H9 (cell line): ENCODE results near the gene NET1. TPM values are rescaled to one million over a fixed set of nuclear protein-coding genes. Genes with fewer than 3 reads are reported as not detected.

Source experiments
- DNase-seq: peaks from one replicate; pipeline ENCODE4 v3.0.0-alpha.2; 2017
- H2AFZ ChIP-seq: one replicate; pipeline ENCODE4 v1.6.1; 2013; ENCODE audit warnings: mild to moderate bottlenecking, low read length, control low read depth, moderate library complexity
- H2AK5ac ChIP-seq: 2 replicates; pipeline ENCODE4 v1.6.1; 2013; ENCODE audit warnings: low read length, control low read depth, mixed read lengths; ENCODE audit not compliant: insufficient read length
- H2BK120ac ChIP-seq: one replicate; pipeline ENCODE4 v1.6.1; 2013; ENCODE audit warnings: low read depth, mild to moderate bottlenecking, low read length, control low read depth, inconsistent platforms; ENCODE audit not compliant: poor library complexity, severe bottlenecking
- H2BK12ac ChIP-seq: 2 replicates; pipeline ENCODE4 v1.6.1; 2013; ENCODE audit warnings: low read length, control low read depth, mixed read lengths, low read depth; ENCODE audit not compliant: insufficient read length
- H2BK15ac ChIP-seq: 2 replicates; pipeline ENCODE4 v1.6.1; 2013; ENCODE audit warnings: low read depth, low read length, control low read depth
- H2BK20ac ChIP-seq: one replicate; pipeline ENCODE4 v1.6.1; 2013; ENCODE audit warnings: low read depth, mild to moderate bottlenecking, low read length, control low read depth, inconsistent platforms; ENCODE audit not compliant: poor library complexity, severe bottlenecking
- H2BK5ac ChIP-seq: 2 replicates; pipeline ENCODE4 v1.6.1; 2013; ENCODE audit warnings: low read length, control low read depth, mixed read lengths; ENCODE audit not compliant: insufficient read length
- H3K14ac ChIP-seq: 2 replicates; pipeline ENCODE4 v1.6.1; 2013; ENCODE audit warnings: low read length, control low read depth; ENCODE audit not compliant: insufficient read depth
- H3K18ac ChIP-seq: 2 replicates; pipeline ENCODE4 v1.6.1; 2013; ENCODE audit warnings: low read depth, mild to moderate bottlenecking, mixed read lengths, low read length, control low read depth; ENCODE audit not compliant: insufficient read length
- H3K23ac ChIP-seq: 2 replicates; pipeline ENCODE4 v1.6.1; 2013; ENCODE audit warnings: low read length, control low read depth, mixed read lengths, low read depth; ENCODE audit not compliant: insufficient read length
- H3K23me2 ChIP-seq: 2 replicates; pipeline ENCODE4 v1.6.1; 2013; ENCODE audit warnings: low read depth, mild to moderate bottlenecking, mixed read lengths, low read length, control low read depth; ENCODE audit not compliant: insufficient read length, poor library complexity, severe bottlenecking
- H3K27ac ChIP-seq: 2 replicates; pipeline ENCODE4 v1.5.1; 2013; ENCODE audit warnings: low read length, control low read depth, mixed read lengths, low read depth; ENCODE audit not compliant: insufficient read length
- H3K27me3 ChIP-seq: 2 replicates; pipeline ENCODE4 v1.6.1; 2013; ENCODE audit warnings: low read length, control low read depth, inconsistent platforms; ENCODE audit not compliant: insufficient read depth
- H3K4ac ChIP-seq: 2 replicates; pipeline ENCODE4 v1.6.1; 2013; ENCODE audit warnings: low read depth, mild to moderate bottlenecking, control low read depth, inconsistent platforms, low read length, moderate library complexity
- H3K4me1 ChIP-seq: 2 replicates; pipeline ENCODE4 v1.6.1; 2013; ENCODE audit warnings: low read length, control low read depth, inconsistent platforms; ENCODE audit not compliant: insufficient read depth
- H3K4me2 ChIP-seq: 2 replicates; pipeline ENCODE4 v1.6.1; 2013; ENCODE audit warnings: low read length, control low read depth, mixed read lengths; ENCODE audit not compliant: insufficient read length, insufficient read depth
- H3K56ac ChIP-seq: 2 replicates; pipeline ENCODE4 v1.6.1; 2013; ENCODE audit warnings: low read depth, mild to moderate bottlenecking, mixed read lengths, low read length, control low read depth; ENCODE audit not compliant: insufficient read length
- H3K79me1 ChIP-seq: 2 replicates; pipeline ENCODE4 v1.6.1; 2013; ENCODE audit warnings: low read depth, mild to moderate bottlenecking, moderate library complexity, low read length, control low read depth, inconsistent platforms; ENCODE audit not compliant: insufficient read depth, poor library complexity, severe bottlenecking
- H3K79me2 ChIP-seq: 2 replicates; pipeline ENCODE4 v1.6.1; 2013; ENCODE audit warnings: low read length, control low read depth, inconsistent platforms; ENCODE audit not compliant: insufficient read depth
- H3K9ac ChIP-seq: 2 replicates; pipeline ENCODE4 v1.6.1; 2013; ENCODE audit warnings: low read length, control low read depth, mixed read lengths; ENCODE audit not compliant: insufficient read length; ENCODE audit errors: extremely low read depth
- H3K9me3 ChIP-seq: one replicate; pipeline ENCODE4 v1.6.1; 2013; ENCODE audit warnings: low read depth, low read length, inconsistent platforms; ENCODE audit not compliant: control insufficient read depth
- H3T11ph ChIP-seq: one replicate; pipeline ENCODE4 v1.6.1; 2013; ENCODE audit warnings: mild to moderate bottlenecking, low read length, control low read depth, inconsistent platforms
- H4K20me1 ChIP-seq: one replicate; pipeline ENCODE4 v1.6.1; 2013; ENCODE audit not compliant: control insufficient read depth, insufficient read length, insufficient read depth
- H4K5ac ChIP-seq: 2 replicates; pipeline ENCODE4 v1.6.1; 2013; ENCODE audit warnings: low read depth, mild to moderate bottlenecking, mixed read lengths, low read length, control low read depth; ENCODE audit not compliant: insufficient read length
- H4K8ac ChIP-seq: replicated peaks from 2 replicates; pipeline ENCODE4 v1.6.1; 2013; ENCODE audit warnings: low read length, control low read depth, mixed read lengths, low read depth; ENCODE audit not compliant: insufficient read length
- H4K91ac ChIP-seq: 2 replicates; pipeline ENCODE4 v1.6.1; 2013; ENCODE audit warnings: low read depth, mild to moderate bottlenecking, moderate library complexity, mixed read lengths, low read length, control low read depth; ENCODE audit not compliant: insufficient read length
- H3K27ac Mint-ChIP-seq, 3 experiments: 2 replicates in 2 of 3; 3 replicates in 1 of 3; pipeline ENCODE4 v1.8.0; 2020 to 2021; ENCODE audit warnings: mixed read lengths in 3 of 3, mild to moderate bottlenecking in 1 of 3, moderate library complexity in 1 of 3
- H3K27me3 Mint-ChIP-seq: 2 replicates; pipeline ENCODE4 v1.8.0; 2021; ENCODE audit warnings: low read depth, mild to moderate bottlenecking, moderate library complexity, mixed read lengths
- H3K36me3 Mint-ChIP-seq, 3 experiments: 2 replicates in 2 of 3; 3 replicates in 1 of 3; pipeline ENCODE4 v1.8.0; 2020 to 2021; ENCODE audit warnings: low read depth in 3 of 3, mixed read lengths in 3 of 3; ENCODE audit not compliant: insufficient read depth in 1 of 3
- H3K4me1 Mint-ChIP-seq, 2 experiments: 2 replicates each; pipeline ENCODE4 v1.8.0; 2020; ENCODE audit warnings: mixed read lengths in 2 of 2
- H3K4me3 Mint-ChIP-seq, 2 experiments: 2 replicates in 1 of 2; 3 replicates in 1 of 2; pipeline ENCODE4 v1.8.0; 2020 to 2021; ENCODE audit warnings: mild to moderate bottlenecking in 2 of 2, mixed read lengths in 2 of 2, moderate library complexity in 1 of 2
- H3K9me3 Mint-ChIP-seq, 2 experiments: 2 replicates in 1 of 2; 3 replicates in 1 of 2; pipeline ENCODE4 v1.8.0; 2020; ENCODE audit warnings: mild to moderate bottlenecking in 2 of 2, mixed read lengths in 2 of 2, moderate library complexity in 1 of 2
- WGBS: extraction: QIAGEN DNeasy Blood & Tissue Kit; methylation state at CpG from one replicate; pipeline ENCODE4 v1.1.7; 2013; ENCODE audit warnings: missing lambda C conversion rate, low lambda C conversion rate, mixed read lengths; ENCODE audit not compliant: insufficient read length; ENCODE audit errors: extremely low coverage; 5-methylcytosine and 5-hydroxymethylcytosine counted together
- total RNA-seq: library from RNA; stranded (reverse); gene quantifications from 2 replicates; pipeline ENCODE4 v1.2.1, GENCODE V29; 2021
- TF ChIP-seq, protein P1 (sequence below): fragments of 200-600 bp; sonication (generic); conservative IDR thresholded peaks from 3 replicates; pipeline ENCODE4 v1.8.0; 2021; ENCODE audit warnings: antibody characterized with exemption, mild to moderate bottlenecking

The NET1 gene
- total RNA-seq, 1 experiment from 2014 or later: 50.6 TPM

DNA sequence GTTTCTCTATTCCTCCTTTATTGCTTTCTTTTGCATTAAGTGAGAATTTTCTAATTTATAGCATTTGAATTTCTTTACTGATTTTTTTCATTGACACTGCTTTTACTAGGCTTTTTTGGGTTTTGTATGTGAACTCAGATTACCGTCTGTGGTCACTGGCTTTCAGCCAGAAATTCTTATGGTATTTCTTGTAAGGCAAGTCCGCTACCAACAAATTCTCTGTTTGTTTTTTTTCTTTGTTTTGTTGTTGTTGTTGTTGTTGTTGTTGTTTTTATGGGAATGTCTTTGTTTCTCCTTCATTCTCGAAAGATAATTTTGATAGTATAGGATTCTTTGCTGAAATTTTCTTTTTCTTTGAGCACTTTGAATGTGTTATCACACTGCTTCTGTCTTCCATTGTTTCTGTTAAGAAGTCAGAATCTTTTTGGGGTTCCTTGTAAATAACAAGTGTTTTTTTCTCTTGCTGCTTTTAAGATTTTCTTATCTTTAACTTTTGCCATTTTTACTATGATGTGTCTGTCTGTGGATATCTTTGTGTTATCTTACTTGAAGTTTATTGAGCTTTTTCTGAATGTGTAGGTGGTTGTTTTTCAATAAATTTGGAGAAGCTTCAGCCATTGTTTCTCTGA, 7.2 kb downstream of the NET1 start:
- Histone ChIP-seq H2AFZ (no peak overlapping the region), H2BK20ac (no peak overlapping the region), H3K23me2 (no peaks in the 10 kb centered on the region), H3K4me1 (peaks cover 2% of the 10 kb centered on the region; the same call in 1 of the 2 replicates), H3K14ac (no peak overlapping the region), H2BK12ac (no peak overlapping the region), H3K27ac (no peak overlapping the region), H3K4me2 (no peak overlapping the region), H3K18ac (no peak overlapping the region), H4K5ac (no peak overlapping the region), H2AK5ac (no peak overlapping the region), H4K91ac (no peak overlapping the region), H4K20me1 (no peaks in the 10 kb centered on the region), H3K9ac (no peak overlapping the region), H3K9me3 (no peaks in the 10 kb centered on the region), H3K79me1 (peaks cover 11% of the 10 kb centered on the region), H3K4ac (no peak overlapping the region), H2BK15ac (no peak overlapping the region), H2BK5ac (no peak overlapping the region), H3K23ac (no peak overlapping the region), H2BK120ac (no peak overlapping the region), H3T11ph (no peak overlapping the region), H4K8ac (no peak overlapping the region), H3K56ac (no peak overlapping the region), H3K79me2 (peaks cover 23% of the 10 kb centered on the region; the same call in 1 of the 2 replicates), H3K27me3 (no peaks in the 10 kb centered on the region)
- Mint-ChIP-seq H3K4me1 (peaks cover 40 to 43% of the 10 kb centered on the region in 2 experiments), H3K9me3 (peaks cover 5 to 18% of the 10 kb centered on the region in 2 experiments; a peak in 3 of 5 replicates), H3K4me3 (no peak overlapping the region), H3K27me3 (no peaks in the 10 kb centered on the region), H3K36me3 (peaks cover 0 to 21% (median 11%) of the 10 kb centered on the region in 3 experiments; a peak in 4 of 7 replicates), H3K27ac (0 out of 7 replicates have a peak overlapping the region, but pooled peaks of 1 of the 3 experiments have one; percentile 7)
- DNase-seq: no peak
- TF ChIP-seq, protein P1, sequence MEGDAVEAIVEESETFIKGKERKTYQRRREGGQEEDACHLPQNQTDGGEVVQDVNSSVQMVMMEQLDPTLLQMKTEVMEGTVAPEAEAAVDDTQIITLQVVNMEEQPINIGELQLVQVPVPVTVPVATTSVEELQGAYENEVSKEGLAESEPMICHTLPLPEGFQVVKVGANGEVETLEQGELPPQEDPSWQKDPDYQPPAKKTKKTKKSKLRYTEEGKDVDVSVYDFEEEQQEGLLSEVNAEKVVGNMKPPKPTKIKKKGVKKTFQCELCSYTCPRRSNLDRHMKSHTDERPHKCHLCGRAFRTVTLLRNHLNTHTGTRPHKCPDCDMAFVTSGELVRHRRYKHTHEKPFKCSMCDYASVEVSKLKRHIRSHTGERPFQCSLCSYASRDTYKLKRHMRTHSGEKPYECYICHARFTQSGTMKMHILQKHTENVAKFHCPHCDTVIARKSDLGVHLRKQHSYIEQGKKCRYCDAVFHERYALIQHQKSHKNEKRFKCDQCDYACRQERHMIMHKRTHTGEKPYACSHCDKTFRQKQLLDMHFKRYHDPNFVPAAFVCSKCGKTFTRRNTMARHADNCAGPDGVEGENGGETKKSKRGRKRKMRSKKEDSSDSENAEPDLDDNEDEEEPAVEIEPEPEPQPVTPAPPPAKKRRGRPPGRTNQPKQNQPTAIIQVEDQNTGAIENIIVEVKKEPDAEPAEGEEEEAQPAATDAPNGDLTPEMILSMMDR: no peak
- no CpG with 5 or more reads among the region's 3 CpGs for WGBS
